ENCODE results near the gene MAVS.
"Not testable (repeated sequence)": the region's sequence is repeated elsewhere in the genome, so short reads cannot be mapped to it uniquely, and the experiment has no call there.

The MAVS gene

DNA sequence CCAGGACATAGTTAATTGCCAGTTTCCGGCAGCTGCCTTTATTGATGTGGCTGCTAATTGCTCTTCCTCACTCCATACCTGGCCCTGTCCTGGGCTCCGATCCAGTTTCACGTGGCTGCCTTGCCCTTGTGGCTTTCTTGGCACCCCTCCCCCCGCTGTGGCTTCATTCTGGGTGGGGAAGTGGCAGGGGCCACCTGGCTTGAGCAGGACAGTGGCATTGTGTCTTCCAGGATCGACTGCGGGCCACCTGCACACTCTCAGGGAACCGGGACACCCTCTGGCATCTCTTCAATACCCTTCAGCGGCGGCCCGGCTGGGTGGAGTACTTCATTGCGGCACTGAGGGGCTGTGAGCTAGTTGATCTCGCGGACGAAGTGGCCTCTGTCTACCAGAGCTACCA lies 10.8 kb downstream of the MAVS start:
- no peak for DNase-seq

GRCh38 chr20:3858689-3859088 lies 12.1 kb downstream of the MAVS start:
- DNase-seq: no peak

- DNase-seq: no peak
Measured at GRCh38 chr20:3861191-3861590, 14.6 kb downstream of the MAVS start.

DNA sequence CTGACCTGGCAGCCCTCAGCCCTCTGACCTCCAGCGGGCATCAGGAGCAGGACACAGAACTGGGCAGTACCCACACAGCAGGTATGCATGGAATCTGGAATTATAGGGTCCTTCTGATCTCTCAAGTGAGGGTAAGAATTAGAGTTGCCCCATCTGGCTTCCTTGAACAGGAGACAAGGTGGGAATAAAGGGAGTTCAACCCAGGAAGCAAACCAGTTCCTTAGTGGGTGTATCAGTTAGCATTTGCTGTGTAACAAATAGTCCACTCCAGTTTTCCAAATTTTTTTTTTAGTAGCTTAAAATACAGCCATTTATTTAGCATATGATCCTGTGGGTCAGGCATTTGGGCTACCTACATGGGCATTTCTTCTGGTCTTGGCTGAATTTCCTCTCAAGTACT lies 15.7 kb downstream of the MAVS start:
- no peak for DNase-seq

GRCh38 chr20:3863317-3863716 lies 16.7 kb downstream of the MAVS start:
- DNase-seq: no peak

GRCh38 chr20:3864518-3864917 lies 17.9 kb downstream of the MAVS start:
- no peak for DNase-seq

GRCh38 chr20:3865152-3865886 lies 18.7 kb downstream of the MAVS start:
- no peak for DNase-seq

DNA sequence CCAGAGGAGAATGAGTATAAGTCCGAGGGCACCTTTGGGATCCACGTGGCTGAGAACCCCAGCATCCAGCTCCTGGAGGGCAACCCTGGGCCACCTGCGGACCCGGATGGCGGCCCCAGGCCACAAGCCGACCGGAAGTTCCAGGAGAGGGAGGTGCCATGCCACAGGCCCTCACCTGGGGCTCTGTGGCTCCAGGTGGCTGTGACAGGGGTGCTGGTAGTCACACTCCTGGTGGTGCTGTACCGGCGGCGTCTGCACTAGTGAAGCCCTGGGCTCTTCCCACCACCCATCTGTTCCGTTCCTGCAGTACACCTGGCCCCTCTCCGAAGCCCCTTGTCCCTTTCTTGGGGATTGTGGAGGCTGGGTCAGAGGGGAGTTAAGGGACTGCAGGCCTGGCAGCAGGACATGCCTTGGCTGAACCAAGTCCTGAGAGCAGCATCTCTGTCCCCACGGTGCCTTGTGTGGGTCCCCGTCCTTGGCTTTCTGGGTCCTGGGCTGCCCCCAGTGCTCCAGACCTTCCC lies 19.3 kb downstream of the MAVS start:
- no peak for DNase-seq

DNA sequence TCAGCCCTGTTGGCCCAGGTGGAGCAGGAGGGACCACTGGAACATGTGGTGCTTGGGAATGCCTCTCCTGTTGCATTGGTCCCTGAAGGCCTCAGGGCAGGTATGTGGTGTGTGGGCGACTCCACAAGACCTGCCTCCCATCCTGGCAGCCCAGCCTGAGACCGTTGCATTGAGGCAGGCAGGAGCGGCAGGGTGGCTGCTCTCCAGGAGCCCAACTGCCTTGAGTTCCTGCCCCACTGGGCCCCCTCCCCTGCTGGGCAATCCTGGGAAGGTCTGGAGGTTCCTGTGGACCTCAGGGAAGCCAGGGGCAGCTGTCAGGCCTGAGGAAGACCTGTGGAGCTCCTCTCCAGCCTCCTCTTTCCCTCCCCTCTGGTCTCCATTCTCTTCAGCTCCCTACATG lies 19.8 kb downstream of the MAVS start:
- no peak for DNase-seq

- DNase-seq: no peak
Measured at GRCh38 chr20:3867802-3868201, 21.2 kb downstream of the MAVS start.

GRCh38 chr20:3869839-3870634 lies 23.4 kb downstream of the MAVS start:
- DNase-seq: no peak

DNA sequence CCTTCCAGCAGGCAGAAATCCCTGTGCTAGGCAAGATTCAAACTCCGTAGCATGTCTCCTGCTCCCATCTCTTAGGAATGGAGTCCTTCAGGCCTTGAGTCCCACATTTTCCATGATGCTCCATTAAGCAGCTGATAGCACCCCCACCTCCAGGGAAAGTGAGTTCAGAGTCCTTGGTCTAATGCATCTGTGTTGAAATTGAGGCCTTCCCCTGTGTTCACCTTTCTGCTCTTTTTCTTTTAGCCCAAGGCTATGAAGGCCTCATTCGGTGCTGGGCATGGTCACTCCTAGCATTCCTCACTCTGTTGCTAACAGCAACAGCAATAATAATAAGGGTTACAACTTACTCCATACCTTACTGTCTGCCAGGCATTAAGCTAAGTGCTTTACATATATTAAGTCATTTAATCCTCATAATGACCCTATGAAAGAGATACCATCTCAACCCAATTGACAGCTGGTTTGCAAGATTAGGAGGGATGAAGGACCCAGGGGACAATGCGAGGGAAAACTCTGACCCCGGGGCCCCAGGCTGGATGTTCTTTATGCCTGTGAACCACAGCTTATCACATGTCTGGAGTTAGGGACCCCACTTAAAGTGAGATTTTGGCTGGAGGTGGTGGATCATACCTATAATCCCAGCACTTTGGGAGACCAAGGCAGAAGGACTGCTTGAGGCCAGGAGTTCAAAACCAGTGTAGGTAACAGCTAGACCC lies 25.1 kb downstream of the MAVS start:
- DNase-seq: no peak

- DNase-seq: no peak
Measured at GRCh38 chr20:3873507-3873906, 26.9 kb downstream of the MAVS start.

DNA sequence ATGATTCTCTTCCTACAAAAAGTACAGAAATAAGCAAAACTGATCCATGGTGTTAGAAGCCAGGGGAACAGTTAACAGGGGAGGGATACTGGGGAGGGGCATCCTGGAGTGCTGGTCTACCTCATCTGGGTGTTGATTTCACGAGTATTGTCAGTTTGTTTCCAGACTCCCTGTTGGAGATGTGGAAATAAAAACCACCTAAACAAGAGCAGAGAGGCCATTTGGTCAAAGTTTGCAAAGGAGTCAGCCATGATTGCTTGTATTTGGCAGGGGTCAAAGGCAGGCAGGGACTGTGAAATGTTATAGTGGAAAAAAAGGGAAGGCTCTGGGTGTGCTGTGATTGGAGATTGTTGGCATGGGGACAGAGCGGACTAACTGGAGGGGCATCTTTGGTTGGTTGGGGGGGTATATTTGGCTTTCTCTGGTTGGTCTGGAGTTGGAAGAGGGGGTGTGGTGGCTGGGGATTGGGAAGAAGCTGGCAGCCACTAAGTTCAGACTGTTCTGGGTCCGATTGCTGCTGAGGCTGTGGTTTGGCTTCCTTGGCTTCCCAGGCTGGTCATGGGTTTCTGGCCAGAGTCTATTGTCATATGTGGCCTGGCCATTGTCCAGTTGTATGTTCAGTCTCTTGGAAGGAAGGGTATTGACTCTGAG lies 27.7 kb downstream of the MAVS start:
- no peak for DNase-seq

DNA sequence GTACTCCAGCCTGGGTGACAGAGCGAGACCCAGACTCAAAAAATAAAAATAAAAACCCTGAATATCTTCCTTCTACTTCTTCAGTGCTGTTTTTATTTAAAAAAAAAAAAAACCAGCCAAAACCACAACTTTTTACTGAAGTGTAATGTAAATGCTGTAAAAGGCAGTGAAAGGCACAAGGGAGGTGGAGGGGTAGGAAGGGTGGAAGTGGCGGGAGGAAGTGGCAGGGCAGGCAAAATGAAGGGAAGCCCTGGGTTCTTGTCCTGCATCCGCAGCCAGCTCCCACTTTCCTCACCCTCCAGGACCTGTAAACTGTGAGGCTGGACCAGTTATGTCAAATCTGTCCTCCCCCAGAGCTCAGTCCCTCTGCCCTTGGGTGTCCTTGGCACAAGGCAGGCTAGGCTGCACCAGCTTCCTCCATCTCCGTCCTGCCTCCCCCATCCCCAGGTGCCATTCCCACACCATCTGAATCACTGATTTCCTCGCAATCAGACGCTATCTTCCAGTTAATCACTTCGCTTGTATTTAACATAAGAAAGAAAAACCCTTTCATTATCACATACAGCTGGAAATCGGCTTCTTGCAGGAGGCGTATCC lies 28.8 kb downstream of the MAVS start:
- no peak for DNase-seq

DNA sequence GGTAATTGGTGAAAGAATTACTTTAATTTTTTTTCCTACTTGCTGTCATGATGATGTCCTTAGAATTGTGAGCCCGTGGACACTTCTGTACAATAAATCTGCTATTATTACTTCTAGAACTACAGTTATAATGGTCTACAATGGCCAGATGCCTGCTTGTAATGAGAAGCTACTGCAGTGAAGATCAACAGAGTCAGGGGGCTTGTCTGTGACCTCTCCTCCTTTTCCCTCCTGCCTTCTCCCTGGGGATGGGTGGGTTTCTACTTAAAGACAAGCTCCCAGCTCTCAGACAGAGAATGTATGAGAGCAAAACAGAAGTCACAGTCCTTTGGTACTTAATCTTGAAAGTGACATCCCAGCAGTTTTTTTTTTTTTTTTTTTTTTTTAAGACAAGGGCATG lies 29.4 kb downstream of the MAVS start:
- DNase-seq: no peak

GRCh38 chr20:3876676-3877075 lies 30.0 kb downstream of the MAVS start:
- no peak for DNase-seq

DNA sequence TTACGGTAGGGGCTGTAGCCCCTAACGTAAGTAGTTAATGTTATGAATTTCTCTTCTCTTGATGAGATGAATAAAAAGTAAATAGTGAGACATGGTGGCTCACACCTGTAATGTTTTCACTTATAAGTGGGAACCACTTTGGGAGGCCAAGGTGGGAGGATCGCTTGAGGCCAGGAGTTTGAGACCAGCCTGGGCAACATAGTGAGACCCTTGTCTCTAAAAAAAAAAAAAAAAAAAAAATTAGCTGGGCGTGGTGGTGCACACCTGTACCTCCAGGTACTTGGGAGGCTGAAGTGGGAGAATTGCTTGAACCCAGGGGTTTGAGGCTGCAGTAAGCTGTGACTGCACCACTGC lies 32.3 kb downstream of the MAVS start:
- DNase-seq: not testable (repeated sequence)

DNA sequence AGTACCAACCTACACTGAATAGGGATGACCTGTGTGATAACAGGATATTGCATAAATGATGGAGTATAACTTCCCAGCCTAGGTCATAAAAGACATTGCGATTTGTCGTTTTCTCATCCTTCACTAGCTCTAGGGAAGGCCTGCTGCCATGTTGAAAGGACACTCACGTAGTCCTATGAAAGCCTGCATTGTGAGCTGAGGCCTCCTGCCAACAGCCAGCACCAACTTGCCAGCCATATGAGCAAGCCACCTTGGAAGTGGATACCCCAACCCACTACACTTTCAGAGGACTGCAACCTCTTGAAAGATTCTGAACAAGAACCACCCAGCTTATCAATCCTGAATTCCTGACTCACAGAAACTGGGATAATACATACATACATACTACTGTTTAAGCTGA lies 39.1 kb downstream of the MAVS start:
- no peak for DNase-seq

DNA sequence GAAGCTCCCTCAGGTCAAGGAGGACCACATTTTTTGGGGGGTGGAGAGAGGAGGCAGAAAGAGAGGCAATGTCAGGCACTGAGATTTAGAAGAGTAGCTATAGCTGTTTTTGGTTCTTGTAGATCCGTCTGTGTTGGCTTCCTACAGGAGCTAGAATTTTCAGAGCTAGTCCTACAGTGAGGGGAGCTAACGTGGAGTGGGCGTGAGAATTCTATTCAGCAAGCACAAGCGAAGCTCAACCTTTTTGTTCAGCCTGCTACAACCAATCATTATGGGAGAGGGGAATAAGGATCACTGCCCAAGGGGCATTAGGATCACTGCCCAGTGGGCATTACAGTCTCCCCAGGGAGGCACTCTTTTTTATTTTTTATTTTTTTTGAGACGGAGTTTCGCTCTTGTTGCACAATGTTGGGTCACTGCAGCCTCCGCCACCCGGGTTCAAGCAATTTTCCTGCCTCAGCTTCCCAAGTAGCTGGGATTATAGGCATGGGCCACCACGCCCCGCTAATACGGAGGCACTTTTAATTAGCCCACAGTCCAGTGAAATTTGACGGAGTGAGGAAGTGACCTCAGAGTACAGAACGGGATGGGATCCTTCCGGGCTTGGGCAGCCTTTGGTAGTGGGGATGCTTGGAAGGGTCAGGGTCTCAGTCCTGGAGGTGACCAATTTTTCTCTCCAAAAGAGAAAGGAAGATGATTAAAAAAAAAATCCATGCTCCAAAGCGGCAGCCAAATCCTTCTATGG lies 41.4 kb downstream of the MAVS start:
- no peak for DNase-seq

GRCh38 chr20:3888622-3889488 lies 42.2 kb downstream of the MAVS start, which contains the start of gene PANK2:
Gene PANK2 (plus strand): TSS chr20:3889387.
- DNase-seq: peak; percentile 93 to 99

Measured in cerebellar nuclear complex (tissue), 1 donor.